Transverse colon (tissue), 4 donors: ENCODE measurements around the gene DCUN1D3. TPM values are rescaled to one million over a fixed set of nuclear protein-coding genes. Genes with fewer than 3 reads are reported as not detected.

ENCODE experiments used
- DNase-seq: peaks from one replicate; pipeline ENCODE4 v3.0.0-alpha.2; 2019
- H3K27ac ChIP-seq, 4 donors: fragments of 200-600 bp; sonication (generic); 2 replicates each; pipeline ENCODE4 v1.5.1; 2016 to 2018; ENCODE audit warnings: inconsistent platforms in 4 of 4
- H3K27me3 ChIP-seq: fragments of 200-600 bp; sonication (generic); 2 replicates; pipeline ENCODE4 v1.5.1; 2017; ENCODE audit warnings: inconsistent platforms
- H3K36me3 ChIP-seq, 4 donors: fragments of 200-600 bp; sonication (generic); 2 replicates each; pipeline ENCODE4 v1.5.1; 2017 to 2019; ENCODE audit warnings: inconsistent platforms in 4 of 4
- H3K4me1 ChIP-seq, 4 donors: fragments of 200-600 bp; sonication (generic); 2 replicates each; pipeline ENCODE4 v1.5.1; 2017 to 2020; ENCODE audit warnings: inconsistent platforms in 4 of 4
- H3K4me3 ChIP-seq, 4 donors: fragments of 200-600 bp; sonication (generic); 1 replicate in 1 of 4; 2 replicates in 3 of 4; pipeline versions ENCODE4 v1.5.1 to v1.6.1; 2017 to 2019; ENCODE audit warnings: inconsistent platforms in 4 of 4
- H3K9me3 ChIP-seq, 2 donors: fragments of 200-600 bp; sonication (generic); 2 replicates each; pipeline ENCODE4 v1.5.1; 2017 to 2019; ENCODE audit warnings: inconsistent platforms in 2 of 2
- EP300 ChIP-seq: sonication (generic); formaldehyde crosslinking; IDR thresholded peaks from one replicate; pipeline ENCODE4 v1.6.1; 2017; ENCODE audit warnings: antibody characterized with exemption, low read depth
- POLR2A ChIP-seq: fragments of 450-650 bp; IDR thresholded peaks from one replicate; pipeline ENCODE4 v1.6.1; 2016; ENCODE audit warnings: antibody characterized with exemption, mild to moderate bottlenecking, moderate library complexity
- POLR2AphosphoS5 ChIP-seq, 3 donors: sonication (generic); formaldehyde crosslinking; IDR thresholded peaks; one replicate each; pipeline ENCODE4 v1.6.1; 2016; ENCODE audit warnings: antibody characterized with exemption in 3 of 3
- WGBS, 2 donors: methylation state at CpG; one replicate each; pipeline ENCODE4 v1.1.5; 2018; ENCODE audit warnings: low coverage in 1 of 2; 5-methylcytosine and 5-hydroxymethylcytosine counted together
- in situ Hi-C, 4 donors: fragments of 200-750 bp; cut with MboI; loops; one replicate each; pipeline versions ENCODE4 v1.15.0 to v1.15.1; 2017; ENCODE audit warnings: low sequenced_read_pairs in 3 of 4, low pct_ligation_motif_present in 1 of 4, low pct_unique_long_range_greater_than_20kb in 1 of 4
- intact Hi-C: fragments of 100-400 bp; cut with DNase I; formaldehyde crosslinking; loops from one replicate; pipeline ENCODE4 v1.15.1; 2023; ENCODE audit warnings: low total_unique reads
- total RNA-seq, 4 donors: library from RNA; depleted of rRNA; stranded (reverse); fragments of >200 nt; gene quantifications; one replicate each; pipeline ENCODE4 v1.1.0, GENCODE V29; 2016
- TF ChIP-seq, protein P1 (sequence below), 5 experiments: fragments of 200-600 bp in 3 of 5; fragments of 450-650 bp in 2 of 5; sonication (generic) in 3 of 5; IDR thresholded peaks; 1 replicate in 2 of 5; 2 replicates in 3 of 5; pipeline ENCODE4 v1.5.1; 2016 to 2017; ENCODE audit warnings: antibody characterized with exemption in 5 of 5, inconsistent platforms in 3 of 5, mild to moderate bottlenecking in 2 of 5, moderate library complexity in 1 of 5

The DCUN1D3 gene
- total RNA-seq, 4 donors from 2014 or later = 5.6 to 47.6 (median 10.5) TPM

DNA sequence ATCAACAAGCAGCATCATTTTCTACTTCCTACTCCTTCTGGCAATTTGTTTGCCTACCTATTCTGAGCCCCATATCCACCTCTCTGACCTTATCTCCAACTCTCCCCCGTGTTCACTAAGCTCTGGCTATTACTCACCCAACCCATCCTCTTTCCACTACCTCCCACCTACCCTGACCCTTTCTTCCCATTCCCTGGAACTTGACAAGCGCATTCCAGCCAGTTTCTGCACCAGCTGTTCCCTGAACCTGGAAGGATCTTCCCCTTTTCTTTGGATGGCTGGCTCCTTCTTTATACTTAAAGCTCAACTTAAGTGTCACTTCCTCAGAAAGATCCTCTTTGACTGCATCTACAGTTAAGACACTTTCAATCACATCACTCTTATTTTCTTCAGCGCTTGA, 2.2 kb downstream of the DCUN1D3 start:
- H3K9me3 ChIP-seq = no peaks in the 10 kb centered on the region
- intact Hi-C loops = no loop called here
- H3K4me1 ChIP-seq = peaks cover 7 to 36% (median 28%) of the 10 kb centered on the region in 4 donors
- no peak for TF ChIP-seq POLR2AphosphoS5 (IDR thresholded peaks at IDR 0.05)
- TF ChIP-seq, protein P1, sequence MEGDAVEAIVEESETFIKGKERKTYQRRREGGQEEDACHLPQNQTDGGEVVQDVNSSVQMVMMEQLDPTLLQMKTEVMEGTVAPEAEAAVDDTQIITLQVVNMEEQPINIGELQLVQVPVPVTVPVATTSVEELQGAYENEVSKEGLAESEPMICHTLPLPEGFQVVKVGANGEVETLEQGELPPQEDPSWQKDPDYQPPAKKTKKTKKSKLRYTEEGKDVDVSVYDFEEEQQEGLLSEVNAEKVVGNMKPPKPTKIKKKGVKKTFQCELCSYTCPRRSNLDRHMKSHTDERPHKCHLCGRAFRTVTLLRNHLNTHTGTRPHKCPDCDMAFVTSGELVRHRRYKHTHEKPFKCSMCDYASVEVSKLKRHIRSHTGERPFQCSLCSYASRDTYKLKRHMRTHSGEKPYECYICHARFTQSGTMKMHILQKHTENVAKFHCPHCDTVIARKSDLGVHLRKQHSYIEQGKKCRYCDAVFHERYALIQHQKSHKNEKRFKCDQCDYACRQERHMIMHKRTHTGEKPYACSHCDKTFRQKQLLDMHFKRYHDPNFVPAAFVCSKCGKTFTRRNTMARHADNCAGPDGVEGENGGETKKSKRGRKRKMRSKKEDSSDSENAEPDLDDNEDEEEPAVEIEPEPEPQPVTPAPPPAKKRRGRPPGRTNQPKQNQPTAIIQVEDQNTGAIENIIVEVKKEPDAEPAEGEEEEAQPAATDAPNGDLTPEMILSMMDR (IDR thresholded peaks at IDR 0.05) = no peak
- no peak for TF ChIP-seq POLR2A
- no peak for TF ChIP-seq EP300
- H3K27me3 ChIP-seq = no peaks in the 10 kb centered on the region
- in situ Hi-C loops = no loop called here
- no peaks in the 10 kb centered on the region for H3K36me3 ChIP-seq
- 70 to 100% methylated on average over 1 to 3 of the region's 3 CpGs for WGBS, 2 donors
- H3K27ac ChIP-seq = peak overlapping the region; percentile 93 to 97 (median 94)
- H3K4me3 ChIP-seq = no peak overlapping the region
- DNase-seq = no peak

DNA sequence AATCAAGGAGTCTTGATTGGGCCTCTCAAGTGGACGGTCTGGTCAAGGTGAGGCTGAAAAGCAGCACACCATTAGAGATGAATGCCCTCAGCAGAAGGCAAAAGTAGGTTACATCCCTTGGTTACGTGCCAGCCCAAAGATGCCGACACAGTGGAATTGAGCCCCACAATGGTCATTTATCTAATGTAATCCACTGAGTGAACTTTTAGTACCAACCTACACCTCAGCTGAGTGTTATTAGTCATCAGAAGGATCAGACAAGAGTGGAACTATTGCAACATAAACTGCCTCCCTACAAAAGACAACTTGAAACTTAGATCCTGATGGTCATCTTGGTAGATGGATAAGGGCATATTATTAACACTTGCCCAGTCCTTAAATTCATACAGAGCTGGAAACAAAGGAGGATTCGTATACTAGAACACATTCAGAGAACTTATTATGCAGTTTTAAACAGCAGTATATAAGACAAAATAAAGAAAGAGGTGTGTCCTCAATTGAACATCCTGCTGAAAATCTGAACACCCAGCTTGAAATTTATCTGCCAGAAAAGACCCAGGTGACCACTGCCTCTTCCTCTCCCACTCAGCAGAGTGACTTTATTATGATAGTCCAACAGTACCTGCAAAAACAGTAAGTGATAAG, 2.8 kb downstream of the DCUN1D3 start:
- no peaks in the 10 kb centered on the region for H3K9me3 ChIP-seq
- intact Hi-C loops = no loop called here
- DNase-seq = no peak
- TF ChIP-seq EP300 = no peak
- TF ChIP-seq POLR2AphosphoS5 (IDR thresholded peaks at IDR 0.05) = no peak
- TF ChIP-seq POLR2A = no peak
- TF ChIP-seq, protein P1 (IDR thresholded peaks at IDR 0.05) = no peak
- H3K27me3 ChIP-seq = no peaks in the 10 kb centered on the region
- no peaks in the 10 kb centered on the region for H3K36me3 ChIP-seq
- in situ Hi-C loops = no loop called here
- peaks cover 7 to 32% (median 24%) of the 10 kb centered on the region in 4 donors for H3K4me1 ChIP-seq
- WGBS, 2 donors = 84 to 95% methylated on average over 3 to 4 of the region's 4 CpGs
- H3K27ac ChIP-seq = peak overlapping the region in 1 of 4 donors; percentile 97
- H3K4me3 ChIP-seq = no peak overlapping the region

DNA sequence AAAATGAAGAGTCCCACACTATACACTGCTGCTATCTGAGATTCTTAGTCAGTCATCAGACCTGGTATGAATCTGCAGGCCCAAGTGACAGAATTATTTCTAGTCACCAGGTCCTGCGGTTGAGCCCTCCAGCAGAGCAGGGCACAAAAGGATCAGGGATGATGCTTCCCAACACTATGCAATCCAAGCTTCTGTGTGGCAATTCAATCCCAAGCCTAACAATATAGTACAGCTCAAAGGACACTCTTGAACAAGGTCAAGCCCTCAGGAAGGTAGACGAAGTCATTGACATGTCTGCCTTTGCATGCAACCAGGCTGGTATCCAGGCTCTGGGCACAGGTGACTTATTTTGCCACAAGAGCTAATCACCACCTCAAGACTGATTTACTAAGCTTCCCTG, 5.8 kb downstream of the DCUN1D3 start:
- in situ Hi-C loops (no loop called here), intact Hi-C loops (no loop called here)
- H3K4me1 ChIP-seq = peaks cover 13 to 27% (median 21%) of the 10 kb centered on the region in 4 donors
- H3K36me3 ChIP-seq = no peaks in the 10 kb centered on the region
- no peaks in the 10 kb centered on the region for H3K27me3 ChIP-seq
- no peaks in the 10 kb centered on the region for H3K9me3 ChIP-seq
- TF ChIP-seq EP300 (no peak), POLR2AphosphoS5 (IDR thresholded peaks at IDR 0.05) (no peak), POLR2A (no peak)
- TF ChIP-seq, protein P1 (IDR thresholded peaks at IDR 0.05) = no peak
- H3K4me3 ChIP-seq = no peak overlapping the region
- no peak for DNase-seq
- no peak overlapping the region for H3K27ac ChIP-seq
- WGBS, 2 donors = 86% methylated on average over 2 of the region's 2 CpGs; no CpG with 5 or more reads in 1 of the 2 donors

DNA sequence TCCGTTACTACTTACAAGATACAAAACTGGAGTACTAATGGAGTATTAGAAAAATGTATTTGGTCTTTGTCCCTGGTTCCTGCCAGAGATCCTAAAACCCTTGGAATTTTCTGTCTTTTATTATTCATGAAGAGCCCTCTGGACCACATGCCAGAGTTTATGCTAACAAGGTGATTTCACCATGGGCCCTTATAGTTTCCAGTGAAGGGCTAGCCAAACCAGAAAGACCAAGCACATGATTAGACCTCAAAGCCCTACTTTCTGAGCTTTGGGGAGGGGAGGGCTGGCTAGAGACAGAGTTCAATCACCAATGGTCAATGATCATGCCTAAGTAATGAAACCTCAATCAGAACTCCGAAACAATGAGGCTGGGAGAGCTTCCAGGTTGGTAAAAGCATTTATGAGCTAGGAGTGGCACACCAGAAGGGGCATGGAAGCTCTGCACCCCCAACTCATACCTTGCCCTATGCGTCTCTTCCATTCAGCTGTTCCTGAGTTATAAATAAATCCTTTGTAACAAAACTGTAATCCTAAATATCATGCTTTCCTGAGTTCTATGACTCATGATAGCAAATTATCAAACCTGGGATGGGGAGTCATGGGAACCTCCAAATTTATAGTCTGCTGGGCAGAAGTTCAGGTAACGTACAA, 10.4 kb downstream of the DCUN1D3 start:
- TF ChIP-seq, protein P1 (IDR thresholded peaks at IDR 0.05) = no peak
- TF ChIP-seq POLR2AphosphoS5 (IDR thresholded peaks at IDR 0.05) (no peak), EP300 (no peak), POLR2A (no peak)
- intact Hi-C loops (no loop called here), in situ Hi-C loops (no loop called here)
- H3K4me3 ChIP-seq = no peak overlapping the region
- peaks cover 6 to 45% (median 29%) of the 10 kb centered on the region in 4 donors for H3K4me1 ChIP-seq
- no peak for DNase-seq
- H3K36me3 ChIP-seq = no peaks in the 10 kb centered on the region
- H3K27ac ChIP-seq = peak overlapping the region in 3 of 4 donors; percentile 8 to 45 (median 17)
- no peaks in the 10 kb centered on the region for H3K27me3 ChIP-seq
- H3K9me3 ChIP-seq = no peaks in the 10 kb centered on the region
- 48 to 62% methylated on average over 2 to 4 of the region's 4 CpGs for WGBS, 2 donors
